K562 (cell line): Measurements from ENCODE around the gene BANF2. TPM values are rescaled to one million over a fixed set of nuclear protein-coding genes. Genes with fewer than 3 reads are reported as not detected.

Source experiments
- ATF3 ChIP-seq, 2 experiments: fragments of 450-650 bp in 1 of 2; sonication (generic) in 1 of 2; formaldehyde crosslinking in 1 of 2; IDR thresholded peaks in 1 of 2; conservative IDR thresholded peaks in 1 of 2; 2 replicates each; pipeline versions ENCODE4 v1.6.1 to v1.8.1; 2016 to 2023; ENCODE audit warnings: mild to moderate bottlenecking in 2 of 2, moderate library complexity in 2 of 2, inconsistent platforms in 1 of 2, missing genetic modification reagents in 1 of 2
- ELF1 ChIP-seq: fragments of 200-800 bp; sonication (Bioruptor generic); IDR thresholded peaks from 2 replicates; pipeline ENCODE4 v1.6.1; 2016; ENCODE audit warnings: missing genetic modification characterization, missing compliant biosample characterization
- ELK1 ChIP-seq: sonication (generic); formaldehyde crosslinking; IDR thresholded peaks from 2 replicates; pipeline ENCODE4 v1.8.1; 2022; ENCODE audit warnings: missing genetic modification reagents
- KDM2B ChIP-seq: fragments of 250-450 bp; sonication (Bioruptor Pico); IDR thresholded peaks from 2 replicates; pipeline ENCODE4 v1.8.0; 2021; ENCODE audit warnings: mild to moderate bottlenecking, moderate library complexity
- NFE2 ChIP-seq: IDR thresholded peaks from 2 replicates; pipeline ENCODE4 v1.6.1; 2014; ENCODE audit warnings: antibody characterized with exemption, low read depth
- SMARCA4 ChIP-seq: fragments of 450-650 bp; IDR thresholded peaks from 2 replicates; pipeline ENCODE4 v1.6.1; 2016
- SREBF2 ChIP-seq: sonication (generic); formaldehyde crosslinking; IDR thresholded peaks from 2 replicates; pipeline ENCODE4 v1.4.0; 2020; ENCODE audit warnings: mild to moderate bottlenecking, missing genetic modification reagents
- TEAD1 ChIP-seq, 2 experiments: fragments of 450-650 bp in 1 of 2; sonication (generic) in 1 of 2; formaldehyde crosslinking; IDR thresholded peaks; 2 replicates each; pipeline versions ENCODE4 v1.4.0 to v1.8.0; 2020 to 2022; ENCODE audit warnings: mild to moderate bottlenecking in 2 of 2, missing genetic modification reagents in 1 of 2
- TOE1 ChIP-seq, 2 experiments: fragments of 450-650 bp in 1 of 2; sonication (generic) in 1 of 2; formaldehyde crosslinking in 1 of 2; IDR thresholded peaks; 2 replicates each; pipeline versions ENCODE4 v1.7.1 to v1.8.0; 2016 to 2022; ENCODE audit warnings: borderline replicate concordance in 2 of 2, mild to moderate bottlenecking in 2 of 2, antibody characterized with exemption in 1 of 2, inconsistent platforms in 1 of 2, low read depth in 1 of 2, missing genetic modification reagents in 1 of 2, moderate library complexity in 1 of 2
- ZNF589 ChIP-seq: fragments of 200-800 bp; sonication (Bioruptor generic); IDR thresholded peaks from 2 replicates; pipeline ENCODE4 v1.6.1; 2016; ENCODE audit warnings: low read depth, missing genetic modification characterization, missing compliant biosample characterization
- ZZZ3 ChIP-seq: fragments of 450-650 bp; IDR thresholded peaks from 2 replicates; pipeline ENCODE4 v1.6.1; 2016; ENCODE audit warnings: antibody characterized with exemption, mild to moderate bottlenecking, moderate library complexity
- polyA plus RNA-seq, 8 experiments: library from polyadenylated mRNA; depleted of rRNA in 4 of 8; stranded (reverse) in 5 of 8; unstranded in 3 of 8; fragments of >200 nt; fragmentation: Nextera tagmentation in 2 of 8; fragmentation: Illumina TruSeq in 1 of 8; extraction: Ambion mirVana in 2 of 8; extraction: Trizol in 1 of 8; gene quantifications; 2 replicates each; pipeline versions ENCODE4 v1.2.1 to v1.2.3, GENCODE V29; 2011 to 2014; ENCODE audit warnings: inconsistent platforms in 1 of 8, missing spikeins in 1 of 8
- total RNA-seq, 7 experiments: library from RNA; depleted of rRNA in 6 of 7; stranded (reverse); fragments of >200 nt in 6 of 7; fragmentation: Illumina TruSeq in 2 of 7; extraction: Trizol in 2 of 7; gene quantifications; 2 replicates each; pipeline versions ENCODE4 v1.2.1 to v1.2.3, GENCODE V29; 2011 to 2021; ENCODE audit warnings: low replicate concordance in 1 of 7
- TF ChIP-seq, protein P1 (sequence below), 2 experiments: fragments of 450-650 bp; IDR thresholded peaks; 2 replicates each; pipeline ENCODE4 v1.6.1; 2016; ENCODE audit warnings: mild to moderate bottlenecking in 2 of 2, borderline replicate concordance in 1 of 2, low read depth in 1 of 2, moderate library complexity in 1 of 2

The BANF2 gene
- total and polyA plus RNA-seq, 9 of the 15 experiments (the other 6 are each of a cell fraction or from before 2014, with no cell fraction given): not detected

GRCh38 chr20:17773619-17774018 lies 73.9 kb downstream of the BANF2 start (continued):
- no peak for TF ChIP-seq TEAD1 (CRISPR knock-in tag; IDR thresholded peaks at IDR 0.05)
- no peak for TF ChIP-seq TOE1 (IDR thresholded peaks at IDR 0.05; ENCODE audit: borderline replicate concordance)
- TF ChIP-seq TOE1 (CRISPR knock-in tag; IDR thresholded peaks at IDR 0.05; ENCODE audit: borderline replicate concordance, low read depth): no peak
- TF ChIP-seq SREBF2: no peak
- no peak for TF ChIP-seq ZNF589
- no peak for TF ChIP-seq SMARCA4
- TF ChIP-seq ATF3 (IDR thresholded peaks at IDR 0.05): no peak
- TF ChIP-seq ATF3 (CRISPR knock-in tag; conservative IDR thresholded peaks at IDR 0.05): no peak
- no peak for TF ChIP-seq ELK1 (CRISPR knock-in tag)
- no peak for TF ChIP-seq KDM2B (CRISPR knock-in tag)
- TF ChIP-seq ELF1 (tag): no peak
- TF ChIP-seq, protein P1, sequence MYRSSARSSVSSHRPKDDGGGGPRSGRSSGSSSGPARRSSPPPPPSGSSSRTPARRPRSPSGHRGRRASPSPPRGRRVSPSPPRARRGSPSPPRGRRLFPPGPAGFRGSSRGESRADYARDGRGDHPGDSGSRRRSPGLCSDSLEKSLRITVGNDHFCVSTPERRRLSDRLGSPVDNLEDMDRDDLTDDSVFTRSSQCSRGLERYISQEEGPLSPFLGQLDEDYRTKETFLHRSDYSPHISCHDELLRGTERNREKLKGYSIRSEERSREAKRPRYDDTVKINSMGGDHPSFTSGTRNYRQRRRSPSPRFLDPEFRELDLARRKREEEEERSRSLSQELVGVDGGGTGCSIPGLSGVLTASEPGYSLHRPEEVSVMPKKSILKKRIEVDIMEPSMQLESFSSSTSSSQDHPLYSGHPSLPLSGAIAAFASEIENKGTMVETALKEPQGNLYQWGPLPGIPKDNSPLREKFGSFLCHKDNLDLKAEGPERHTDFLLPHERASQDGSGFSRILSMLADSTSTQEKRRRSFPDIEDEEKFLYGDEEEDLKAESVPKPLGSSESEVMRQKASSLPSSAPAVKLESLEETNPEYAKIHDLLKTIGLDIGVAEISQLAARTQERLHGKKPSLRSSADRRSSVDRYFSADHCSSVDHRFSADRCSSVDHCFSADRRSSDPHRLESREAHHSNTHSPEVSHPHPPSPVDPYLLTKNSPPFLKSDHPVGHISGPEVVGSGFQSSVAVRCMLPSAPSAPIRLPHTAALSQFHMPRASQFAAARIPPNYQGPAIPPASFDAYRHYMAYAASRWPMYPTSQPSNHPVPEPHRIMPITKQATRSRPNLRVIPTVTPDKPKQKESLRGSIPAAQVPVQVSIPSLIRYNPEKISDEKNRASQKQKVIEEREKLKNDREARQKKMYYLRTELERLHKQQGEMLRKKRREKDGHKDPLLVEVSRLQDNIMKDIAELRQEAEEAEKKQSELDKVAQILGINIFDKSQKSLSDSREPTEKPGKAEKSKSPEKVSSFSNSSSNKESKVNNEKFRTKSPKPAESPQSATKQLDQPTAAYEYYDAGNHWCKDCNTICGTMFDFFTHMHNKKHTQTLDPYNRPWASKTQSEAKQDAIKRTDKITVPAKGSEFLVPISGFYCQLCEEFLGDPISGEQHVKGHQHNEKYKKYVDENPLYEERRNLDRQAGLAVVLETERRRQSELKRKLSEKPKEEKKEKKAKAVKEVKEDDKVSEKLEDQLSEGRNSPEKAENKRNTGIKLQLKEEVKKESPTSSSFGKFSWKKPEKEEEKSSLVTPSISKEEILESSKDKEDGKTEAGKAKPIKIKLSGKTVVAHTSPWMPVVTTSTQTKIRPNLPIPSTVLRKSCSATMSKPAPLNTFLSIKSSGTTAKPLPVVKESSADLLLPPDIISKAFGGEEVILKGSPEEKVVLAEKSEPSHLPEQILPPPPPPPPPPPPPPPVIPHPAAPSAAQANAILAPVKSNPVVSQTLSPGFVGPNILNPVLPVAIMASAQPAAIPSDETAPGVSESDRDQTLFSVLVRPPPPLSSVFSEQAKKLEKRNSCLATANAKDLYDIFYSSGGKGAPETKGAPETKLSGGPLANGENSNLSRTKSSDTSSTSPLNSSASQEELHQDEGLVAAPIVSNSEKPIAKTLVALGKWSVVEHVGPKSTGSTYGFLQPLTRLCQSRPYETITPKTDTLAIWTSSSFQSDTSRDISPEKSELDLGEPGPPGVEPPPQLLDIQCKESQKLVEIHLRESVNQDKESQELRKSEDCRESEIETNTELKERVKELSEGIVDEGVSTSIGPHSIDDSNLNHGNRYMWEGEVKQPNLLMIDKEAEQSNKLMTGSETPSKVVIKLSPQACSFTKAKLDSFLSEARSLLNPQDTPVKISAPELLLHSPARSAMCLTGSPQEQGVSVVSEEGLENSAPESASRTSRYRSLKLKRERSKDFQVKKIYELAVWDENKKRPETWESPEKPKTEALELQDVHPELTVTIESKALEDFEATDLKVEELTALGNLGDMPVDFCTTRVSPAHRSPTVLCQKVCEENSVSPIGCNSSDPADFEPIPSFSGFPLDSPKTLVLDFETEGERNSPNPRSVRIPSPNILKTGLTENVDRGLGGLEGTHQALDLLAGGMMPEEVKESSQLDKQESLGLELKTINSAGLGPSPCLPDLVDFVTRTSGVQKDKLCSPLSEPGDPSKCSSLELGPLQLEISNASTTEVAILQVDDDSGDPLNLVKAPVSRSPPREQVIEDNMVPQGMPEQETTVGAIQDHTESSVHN (IDR thresholded peaks at IDR 0.05; ENCODE audit: borderline replicate concordance in 1 of 2, low read depth in 1 of 2): no peak
- no peak for TF ChIP-seq ZZZ3
- TF ChIP-seq NFE2: no peak
- TF ChIP-seq, all 486 proteins: peak for 0
